Brain microvascular endothelial cell (primary cell): ENCODE data around the gene CCDC6.
"Not testable (repeated sequence)": the region's sequence is repeated elsewhere in the genome, so short reads cannot be mapped to it uniquely, and the experiment has no call there.

Source experiments
- DNase-seq: peaks from one replicate; pipeline ENCODE4 v3.0.0-alpha.2; 2020
- H3K27ac ChIP-seq: fragments of 250-450 bp; sonication (Bioruptor Pico); 2 replicates; pipeline ENCODE4 v1.5.1; 2020; ENCODE audit warnings: mild to moderate bottlenecking, moderate library complexity
- H3K27me3 ChIP-seq: fragments of 250-450 bp; sonication (Bioruptor Pico); replicated peaks from 2 replicates; pipeline ENCODE4 v1.5.1; 2020; ENCODE audit warnings: mild to moderate bottlenecking
- H3K36me3 ChIP-seq: fragments of 250-450 bp; sonication (Bioruptor Pico); replicated peaks from 2 replicates; pipeline ENCODE4 v1.5.1; 2020; ENCODE audit warnings: mild to moderate bottlenecking
- H3K4me3 ChIP-seq: 2 replicates; pipeline ENCODE4 v1.5.1; 2011; ENCODE audit warnings: low read depth, mild to moderate bottlenecking, control low read depth, low read length, moderate library complexity
- CTCF ChIP-seq: IDR thresholded peaks from 2 replicates; pipeline ENCODE4 v1.5.1; 2011; ENCODE audit warnings: low read depth, mild to moderate bottlenecking, moderate library complexity, low read length, control low read depth, inconsistent platforms; ENCODE audit errors: missing control alignments
- in situ Hi-C: cut with HindIII; loops from 2 replicates; pipeline ENCODE4 v1.10.0; 2017; ENCODE audit warnings: low sequenced_read_pairs, low pct_ligation_motif_present

CCDC6 gene

GRCh38 chr10:59906417-59907202 is at the start of gene CCDC6:
CCDC6 (minus strand) TSS chr10:59906556; CDS start chr10:59906424, 132 bp downstream.
- TF ChIP-seq CTCF, result peak; percentile 75
- H3K4me3 ChIP-seq, result peak within 1 kb of the TSS; percentile 97
- H3K27ac ChIP-seq, result peak within 1 kb of the TSS; percentile 40
- peak; percentile 89 for DNase-seq
- H3K27me3 ChIP-seq, result no peaks in the 10 kb centered on the region
- in situ Hi-C loops, result no loop called here
- H3K36me3 ChIP-seq, result no peaks in the 10 kb centered on the region

DNA sequence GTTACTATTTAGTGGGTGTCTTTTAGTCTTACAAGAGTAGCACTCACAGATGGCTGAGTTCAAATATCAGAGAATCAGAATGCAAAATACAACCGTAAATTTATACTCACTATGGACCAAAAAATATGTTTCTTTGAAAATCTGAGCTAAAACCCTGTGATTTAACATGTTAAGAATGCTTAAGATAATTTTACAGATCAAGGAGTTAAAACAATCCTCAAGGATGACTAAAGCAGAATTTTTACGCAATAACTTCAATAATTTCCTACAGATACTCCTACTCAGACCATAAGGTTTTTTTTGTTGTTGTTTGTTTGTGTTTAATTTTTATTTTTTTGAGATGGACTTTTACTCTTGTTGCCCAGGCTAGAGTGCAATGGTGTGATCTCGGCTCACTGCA is 47.9 kb upstream of the CCDC6 start:
- no peak for DNase-seq
- Histone ChIP-seq H3K27me3 (no peaks in the 10 kb centered on the region), H3K36me3 (no peaks in the 10 kb centered on the region), H3K27ac (no peak overlapping the region), H3K4me3 (no peak overlapping the region)
- TF ChIP-seq CTCF, result no peak
- in situ Hi-C loops, result no loop called here

GRCh38 chr10:59953711-59954110 is 47.4 kb upstream of the CCDC6 start:
- H3K36me3 ChIP-seq, H3K4me3 ChIP-seq, in situ Hi-C loops, H3K27me3 ChIP-seq, DNase-seq, H3K27ac ChIP-seq: not testable (repeated sequence)

DNA sequence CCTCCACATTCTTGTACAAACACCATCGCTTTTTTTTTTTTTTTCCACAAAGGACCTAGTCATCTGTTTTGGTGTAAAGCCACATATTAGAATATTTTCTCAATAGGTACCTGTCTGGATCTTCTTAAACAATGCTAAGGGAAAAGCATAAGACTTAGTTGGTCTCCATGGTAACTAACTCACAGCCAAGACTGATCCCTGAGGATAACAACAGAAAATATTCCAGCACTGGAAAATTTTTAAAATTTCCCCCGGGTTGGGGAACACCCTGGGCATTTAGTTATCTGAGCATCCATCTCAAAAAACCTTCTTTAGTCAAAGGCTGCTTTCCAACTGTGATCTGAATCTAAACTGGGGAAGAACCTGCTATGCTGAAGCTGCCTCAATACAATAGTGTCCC is 43.7 kb upstream of the CCDC6 start:
- in situ Hi-C loops, result no loop called here
- no peak overlapping the region for H3K4me3 ChIP-seq
- no peak overlapping the region for H3K27ac ChIP-seq
- no peak for DNase-seq
- no peak for TF ChIP-seq CTCF
- H3K27me3 ChIP-seq, result no peaks in the 10 kb centered on the region
- H3K36me3 ChIP-seq, result no peaks in the 10 kb centered on the region

DNA sequence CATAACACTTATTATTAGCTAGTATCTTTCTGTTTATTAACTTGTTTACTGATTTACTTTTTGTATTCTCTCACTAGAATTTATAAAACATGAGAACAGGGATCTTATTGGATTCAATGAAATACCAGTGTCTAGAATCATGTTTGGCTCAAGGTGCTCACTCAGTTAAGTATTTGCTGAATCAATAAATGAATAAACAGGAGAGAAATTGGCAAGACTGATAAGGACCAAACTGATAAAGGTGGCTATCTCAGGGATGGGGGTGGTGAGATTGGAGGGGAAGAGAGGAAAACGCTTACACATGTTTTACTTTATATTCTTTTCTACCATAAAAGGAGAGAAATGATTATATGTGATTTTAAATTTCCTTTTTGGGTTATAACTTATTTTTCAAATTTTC is 43.3 kb upstream of the CCDC6 start:
- Histone ChIP-seq H3K27me3 (no peaks in the 10 kb centered on the region), H3K36me3 (no peaks in the 10 kb centered on the region), H3K4me3 (no peak overlapping the region), H3K27ac (no peak overlapping the region)
- no peak for DNase-seq
- in situ Hi-C loops, result no loop called here
- TF ChIP-seq CTCF, result no peak

DNA sequence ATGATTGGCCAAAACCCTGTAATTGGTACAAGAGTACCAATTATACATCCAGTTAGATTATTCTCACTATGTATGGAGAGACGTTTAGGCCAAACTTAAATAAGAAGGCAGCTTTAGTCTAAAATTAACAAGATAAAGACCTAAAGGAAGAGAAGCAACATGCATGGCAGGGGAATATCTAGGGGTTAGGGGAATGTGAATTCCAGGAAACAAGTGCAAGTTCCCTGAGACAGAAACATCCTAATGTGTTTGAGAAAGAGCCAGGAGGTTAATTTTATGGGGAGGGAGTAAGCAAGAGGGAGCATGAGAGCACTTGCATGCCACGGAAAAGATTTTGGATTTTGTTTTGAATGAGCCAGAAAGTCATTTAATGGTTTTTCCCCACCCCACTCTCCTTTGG is 39.6 kb upstream of the CCDC6 start:
- no peaks in the 10 kb centered on the region for H3K36me3 ChIP-seq
- H3K27ac ChIP-seq, result no peak overlapping the region
- in situ Hi-C loops, result no loop called here
- no peak for TF ChIP-seq CTCF
- no peak overlapping the region for H3K4me3 ChIP-seq
- no peaks in the 10 kb centered on the region for H3K27me3 ChIP-seq
- no peak for DNase-seq
